HG03139 (cell line): ENCODE measurements around the gene GRIN2C.

Experiments
- ATAC-seq: cut with Tn5 transposase; IDR thresholded peaks from one replicate; pipeline ENCODE4 v1.9.1; 2021; ENCODE audit not compliant: unreplicated experiment

GRIN2C gene

GRCh38 chr17:74864866-74865395, 5.2 kb upstream of the GRIN2C start:
- ATAC-seq = no peak

- ATAC-seq = no peak
Measured at GRCh38 chr17:74864297-74864865, 4.7 kb upstream of the GRIN2C start.

GRCh38 chr17:74863420-74864296, 4.0 kb upstream of the GRIN2C start:
- ATAC-seq = no peak

- no peak for ATAC-seq
Measured at GRCh38 chr17:74862919-74863318, 3.2 kb upstream of the GRIN2C start.

GRCh38 chr17:74862108-74862901, 2.6 kb upstream of the GRIN2C start:
- no peak for ATAC-seq

GRCh38 chr17:74861662-74862107, 2.0 kb upstream of the GRIN2C start:
- ATAC-seq = no peak

- no peak for ATAC-seq
Measured at GRCh38 chr17:74860872-74861661, 1.4 kb upstream of the GRIN2C start.

GRCh38 chr17:74860229-74860871, 665 bp upstream of the GRIN2C start:
- no peak for ATAC-seq

- no peak for ATAC-seq
Measured at GRCh38 chr17:74858672-74859458, 820 bp downstream of the GRIN2C start.

GRCh38 chr17:74857191-74857590, 2.5 kb downstream of the GRIN2C start:
- no peak for ATAC-seq

- no peak for ATAC-seq
Measured at GRCh38 chr17:74856112-74856511, 3.6 kb downstream of the GRIN2C start.

- no peak for ATAC-seq
Measured at GRCh38 chr17:74855323-74855722, 4.4 kb downstream of the GRIN2C start.

- no peak for ATAC-seq
Measured at GRCh38 chr17:74854792-74855191, 4.9 kb downstream of the GRIN2C start.

GRCh38 chr17:74853669-74854068, 6.0 kb downstream of the GRIN2C start:
- no peak for ATAC-seq

GRCh38 chr17:74853048-74853397, 6.7 kb downstream of the GRIN2C start:
- ATAC-seq = no peak

- ATAC-seq = no peak
Measured at GRCh38 chr17:74852237-74853047, 7.2 kb downstream of the GRIN2C start.

- ATAC-seq = no peak
Measured at GRCh38 chr17:74851612-74852236, 8.0 kb downstream of the GRIN2C start.

GRCh38 chr17:74850914-74851313, 8.8 kb downstream of the GRIN2C start:
- no peak for ATAC-seq
